Activated CD4-positive, alpha-beta memory T cell treated with anti-CD3 and anti-CD28 coated beads for 36 hours (primary cell): ENCODE data around the gene FREM1. TPM values are rescaled to one million over a fixed set of nuclear protein-coding genes. Genes with fewer than 3 reads are reported as not detected.

Experiments used
- CTCF ChIA-PET: fragments of 350-600 bp; sonication (Branson Sonifier 250); formaldehyde crosslinking; loops from one replicate; lab custom pipeline; 2021; ENCODE audit warnings: antibody characterized with exemption, inconsistent platforms; lab: Charles Lee
- POLR2A ChIA-PET: fragments of 350-600 bp; sonication (Branson Sonifier 250); formaldehyde crosslinking; loops from one replicate; lab custom pipeline; 2021; ENCODE audit warnings: antibody characterized with exemption; lab: Charles Lee
- DNase-seq: peaks from one replicate; pipeline ENCODE4 v3.0.0-alpha.2; 2020
- H3K27ac Mint-ChIP-seq: one replicate; pipeline ENCODE4 v1.8.0; 2021; ENCODE audit warnings: mixed read lengths
- H3K27me3 Mint-ChIP-seq: one replicate; pipeline ENCODE4 v1.8.0; 2021; ENCODE audit warnings: mixed read lengths
- H3K36me3 Mint-ChIP-seq: one replicate; pipeline ENCODE4 v1.8.0; 2021; ENCODE audit warnings: mixed read lengths
- H3K4me1 Mint-ChIP-seq: one replicate; pipeline ENCODE4 v1.8.0; 2021; ENCODE audit warnings: low read depth, mixed read lengths
- H3K4me3 Mint-ChIP-seq: one replicate; pipeline ENCODE4 v1.8.0; 2021; ENCODE audit warnings: mild to moderate bottlenecking, mixed read lengths
- H3K9me3 Mint-ChIP-seq: one replicate; pipeline ENCODE4 v1.8.0; 2021; ENCODE audit warnings: mixed read lengths
- intact Hi-C: fragments of 100-400 bp; cut with micrococcal nuclease; formaldehyde crosslinking; loops from one replicate; pipeline ENCODE4 v1.15.1; 2023
- total RNA-seq, 2 experiments: library from RNA; stranded (reverse); gene quantifications; one replicate each; pipeline ENCODE4 v1.2.3, GENCODE V29; 2021

Gene FREM1, protein sequence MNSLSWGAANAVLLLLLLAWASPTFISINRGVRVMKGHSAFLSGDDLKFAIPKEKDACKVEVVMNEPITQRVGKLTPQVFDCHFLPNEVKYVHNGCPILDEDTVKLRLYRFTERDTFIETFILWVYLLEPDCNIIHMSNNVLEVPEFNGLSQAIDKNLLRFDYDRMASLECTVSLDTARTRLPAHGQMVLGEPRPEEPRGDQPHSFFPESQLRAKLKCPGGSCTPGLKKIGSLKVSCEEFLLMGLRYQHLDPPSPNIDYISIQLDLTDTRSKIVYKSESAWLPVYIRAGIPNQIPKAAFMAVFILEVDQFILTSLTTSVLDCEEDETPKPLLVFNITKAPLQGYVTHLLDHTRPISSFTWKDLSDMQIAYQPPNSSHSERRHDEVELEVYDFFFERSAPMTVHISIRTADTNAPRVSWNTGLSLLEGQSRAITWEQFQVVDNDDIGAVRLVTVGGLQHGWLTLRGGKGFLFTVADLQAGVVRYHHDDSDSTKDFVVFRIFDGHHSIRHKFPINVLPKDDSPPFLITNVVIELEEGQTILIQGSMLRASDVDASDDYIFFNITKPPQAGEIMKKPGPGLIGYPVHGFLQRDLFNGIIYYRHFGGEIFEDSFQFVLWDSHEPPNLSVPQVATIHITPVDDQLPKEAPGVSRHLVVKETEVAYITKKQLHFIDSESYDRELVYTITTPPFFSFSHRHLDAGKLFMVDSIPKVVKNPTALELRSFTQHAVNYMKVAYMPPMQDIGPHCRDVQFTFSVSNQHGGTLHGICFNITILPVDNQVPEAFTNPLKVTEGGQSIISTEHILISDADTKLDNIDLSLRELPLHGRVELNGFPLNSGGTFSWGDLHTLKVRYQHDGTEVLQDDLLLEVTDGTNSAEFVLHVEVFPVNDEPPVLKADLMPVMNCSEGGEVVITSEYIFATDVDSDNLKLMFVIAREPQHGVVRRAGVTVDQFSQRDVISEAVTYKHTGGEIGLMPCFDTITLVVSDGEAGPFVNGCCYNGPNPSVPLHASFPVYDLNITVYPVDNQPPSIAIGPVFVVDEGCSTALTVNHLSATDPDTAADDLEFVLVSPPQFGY (N-terminal part only)
- not detected for total RNA-seq

DNA sequence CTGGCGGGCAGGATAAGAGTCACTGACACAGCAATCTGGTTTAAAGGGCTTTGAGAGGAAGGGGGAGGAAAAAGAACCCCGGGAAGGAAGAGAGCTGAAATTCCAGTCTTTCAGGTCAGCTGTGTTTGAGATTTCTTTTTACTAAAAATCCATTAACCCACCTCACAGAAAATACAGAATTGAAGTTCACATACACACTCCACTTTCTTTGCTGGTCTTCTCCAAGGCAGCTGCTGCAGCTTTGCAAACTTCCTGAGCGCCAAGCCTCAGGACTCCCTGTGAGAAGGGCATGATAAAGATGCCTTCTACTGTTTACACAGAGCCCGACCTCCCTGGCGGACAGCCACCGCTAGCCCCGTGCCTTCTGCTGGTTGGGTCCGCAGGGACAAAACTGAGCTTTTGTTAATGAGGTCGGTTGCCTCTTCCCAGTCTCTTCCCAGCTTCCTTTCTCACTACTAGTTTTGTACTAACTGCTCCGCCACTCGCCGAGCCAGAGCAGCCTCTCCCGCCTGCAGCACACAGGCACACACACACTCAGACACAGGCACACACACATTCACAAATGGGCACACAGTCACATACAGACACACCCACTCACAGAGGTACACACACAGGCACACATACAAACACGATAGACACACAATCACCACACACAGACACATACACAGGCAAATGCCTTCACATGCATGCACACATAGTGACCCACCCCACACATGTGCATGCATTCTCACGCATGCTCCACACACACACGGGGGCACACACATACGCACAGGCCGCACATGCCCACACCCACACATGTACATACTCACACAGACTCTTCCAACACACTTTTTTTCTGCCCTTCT, at the start of gene FREM1:
Gene FREM1 (minus strand): TSS at position 468 of the 845 bp plus-strand sequence. CDS start 41,451 bp downstream, outside the sequence.
- H3K4me1 Mint-ChIP-seq, result no peaks in the 10 kb centered on the region
- H3K36me3 Mint-ChIP-seq, result no peaks in the 10 kb centered on the region
- no peaks in the 10 kb centered on the region for H3K27me3 Mint-ChIP-seq
- H3K27ac Mint-ChIP-seq, result no peak within 1 kb of the TSS
- H3K9me3 Mint-ChIP-seq, result no peaks in the 10 kb centered on the region
- intact Hi-C loops, result no loop called here
- ChIA-PET POLR2A (no interaction called here), CTCF (no interaction called here)
- DNase-seq, result no peak
- no peak within 1 kb of the TSS for H3K4me3 Mint-ChIP-seq

- H3K4me3 Mint-ChIP-seq, result no peak overlapping the region
- H3K4me1 Mint-ChIP-seq, result peaks cover 24% of the 10 kb centered on the region
- H3K36me3 Mint-ChIP-seq, result no peaks in the 10 kb centered on the region
- intact Hi-C loops, result loop anchor here (2.0 kb wide), 1 partner anchor 34 kb away; no protein-coding TSS in a partner anchor
- peak overlapping the region; percentile 64 for H3K27ac Mint-ChIP-seq
- H3K27me3 Mint-ChIP-seq, result no peaks in the 10 kb centered on the region
- DNase-seq, result peak; percentile 20
- POLR2A ChIA-PET, result no interaction called here
- CTCF ChIA-PET, result no interaction called here
- H3K9me3 Mint-ChIP-seq, result peaks cover 14% of the 10 kb centered on the region
Observed at GRCh38 chr9:14958989-14959388, 48.8 kb upstream of the FREM1 start.

DNA sequence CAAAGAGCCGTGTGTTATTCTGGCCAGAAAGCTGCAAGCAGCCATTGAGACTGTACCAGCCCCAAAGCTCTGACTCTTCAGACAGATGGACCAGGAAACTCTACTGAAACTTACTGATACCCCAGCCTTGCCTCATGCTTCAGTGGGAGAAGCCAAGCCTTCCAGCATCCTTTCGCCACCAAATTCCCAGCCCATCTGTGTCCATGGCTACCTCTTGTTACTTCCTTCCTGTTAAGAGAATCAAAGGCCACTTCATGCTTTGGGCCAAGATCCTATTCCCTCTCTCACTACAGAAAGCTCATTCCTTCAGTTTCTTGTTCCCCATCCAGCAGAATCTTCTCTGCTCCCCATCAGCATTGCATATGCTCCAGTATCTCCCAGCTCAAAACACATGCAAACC, 46.9 kb upstream of the FREM1 start:
- CTCF ChIA-PET, result no interaction called here
- Mint-ChIP-seq H3K36me3 (no peaks in the 10 kb centered on the region), H3K4me1 (peaks cover 24% of the 10 kb centered on the region), H3K4me3 (no peak overlapping the region), H3K9me3 (peaks cover 17% of the 10 kb centered on the region), H3K27ac (no peak overlapping the region), H3K27me3 (no peaks in the 10 kb centered on the region)
- intact Hi-C loops, result no loop called here
- POLR2A ChIA-PET, result no interaction called here
- no peak for DNase-seq

GRCh38 chr9:14956208-14956607, 46.0 kb upstream of the FREM1 start:
- no peaks in the 10 kb centered on the region for H3K27me3 Mint-ChIP-seq
- H3K27ac Mint-ChIP-seq, result no peak overlapping the region
- no peak overlapping the region for H3K4me3 Mint-ChIP-seq
- no peaks in the 10 kb centered on the region for H3K36me3 Mint-ChIP-seq
- H3K9me3 Mint-ChIP-seq, result peaks cover 17% of the 10 kb centered on the region
- ChIA-PET POLR2A (no interaction called here), CTCF (no interaction called here)
- no peak for DNase-seq
- H3K4me1 Mint-ChIP-seq, result peaks cover 17% of the 10 kb centered on the region
- intact Hi-C loops, result no loop called here

DNA sequence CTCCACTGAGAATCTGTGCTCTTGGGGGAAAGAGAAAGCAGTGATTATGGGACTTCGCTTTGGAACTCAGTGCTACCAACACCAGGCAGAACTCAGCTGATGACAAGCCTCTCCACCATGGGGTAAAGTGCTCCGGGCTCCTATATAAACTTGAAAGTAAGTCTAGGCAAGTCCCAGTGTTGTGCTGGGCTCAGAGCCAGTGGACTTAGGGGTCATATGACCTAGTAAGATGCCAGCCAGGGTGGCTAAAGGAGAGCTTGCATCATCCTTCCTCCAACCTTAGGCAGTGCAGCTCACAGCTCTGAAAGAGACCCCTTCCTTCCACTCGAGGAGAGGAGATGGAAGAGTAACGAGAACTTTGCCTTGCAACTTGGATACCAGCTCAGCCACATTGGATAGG, 35.1 kb upstream of the FREM1 start:
- Mint-ChIP-seq H3K4me3 (no peak overlapping the region), H3K9me3 (no peaks in the 10 kb centered on the region), H3K36me3 (no peaks in the 10 kb centered on the region), H3K27me3 (no peaks in the 10 kb centered on the region), H3K27ac (no peak overlapping the region), H3K4me1 (no peaks in the 10 kb centered on the region)
- no peak for DNase-seq
- CTCF ChIA-PET, result no interaction called here
- POLR2A ChIA-PET, result no interaction called here
- intact Hi-C loops, result no loop called here

GRCh38 chr9:14941501-14942405, 31.5 kb upstream of the FREM1 start:
- ChIA-PET CTCF (no interaction called here), POLR2A (no interaction called here)
- Mint-ChIP-seq H3K36me3 (no peaks in the 10 kb centered on the region), H3K27me3 (no peaks in the 10 kb centered on the region), H3K9me3 (no peaks in the 10 kb centered on the region), H3K4me3 (no peak overlapping the region), H3K4me1 (no peaks in the 10 kb centered on the region), H3K27ac (no peak overlapping the region)
- DNase-seq, result no peak
- intact Hi-C loops, result no loop called here

DNA sequence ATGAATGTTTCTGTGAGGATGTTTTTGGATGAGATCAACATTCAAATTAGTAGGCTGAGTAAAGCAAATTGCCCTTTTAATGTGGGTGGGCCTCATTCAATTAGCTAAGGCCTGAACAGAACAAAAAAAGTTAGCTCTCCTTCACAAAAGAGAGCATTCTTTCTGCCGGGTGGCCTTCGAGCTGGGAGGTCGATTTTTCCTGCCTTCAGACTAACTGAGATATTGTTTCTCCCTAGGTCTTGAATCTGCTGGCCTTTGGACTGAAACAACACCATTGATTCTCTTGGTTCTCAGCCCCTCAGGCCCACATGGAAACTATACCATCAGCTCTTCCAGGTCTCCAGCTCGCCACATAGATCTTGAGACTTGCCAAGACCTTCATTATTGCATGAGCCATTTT, 29.1 kb upstream of the FREM1 start:
- no peak overlapping the region for H3K27ac Mint-ChIP-seq
- H3K4me3 Mint-ChIP-seq, result no peak overlapping the region
- no peaks in the 10 kb centered on the region for H3K36me3 Mint-ChIP-seq
- no peak for DNase-seq
- H3K9me3 Mint-ChIP-seq, result no peaks in the 10 kb centered on the region
- H3K4me1 Mint-ChIP-seq, result no peaks in the 10 kb centered on the region
- intact Hi-C loops, result no loop called here
- ChIA-PET CTCF (no interaction called here), POLR2A (no interaction called here)
- H3K27me3 Mint-ChIP-seq, result no peaks in the 10 kb centered on the region

GRCh38 chr9:14937216-14937615, 27.0 kb upstream of the FREM1 start:
- intact Hi-C loops, result no loop called here
- ChIA-PET POLR2A (no interaction called here), CTCF (no interaction called here)
- Mint-ChIP-seq H3K36me3 (no peaks in the 10 kb centered on the region), H3K27ac (no peak overlapping the region), H3K27me3 (peaks cover 2% of the 10 kb centered on the region), H3K4me1 (no peaks in the 10 kb centered on the region), H3K9me3 (no peaks in the 10 kb centered on the region), H3K4me3 (no peak overlapping the region)
- DNase-seq, result no peak

- peaks cover 2% of the 10 kb centered on the region for H3K27me3 Mint-ChIP-seq
- no peak overlapping the region for H3K27ac Mint-ChIP-seq
- no peaks in the 10 kb centered on the region for H3K9me3 Mint-ChIP-seq
- H3K4me3 Mint-ChIP-seq, result no peak overlapping the region
- no peaks in the 10 kb centered on the region for H3K4me1 Mint-ChIP-seq
- ChIA-PET CTCF (no interaction called here), POLR2A (no interaction called here)
- intact Hi-C loops, result no loop called here
- no peaks in the 10 kb centered on the region for H3K36me3 Mint-ChIP-seq
- no peak for DNase-seq
Observed at GRCh38 chr9:14936491-14936890, 26.3 kb upstream of the FREM1 start.

DNA sequence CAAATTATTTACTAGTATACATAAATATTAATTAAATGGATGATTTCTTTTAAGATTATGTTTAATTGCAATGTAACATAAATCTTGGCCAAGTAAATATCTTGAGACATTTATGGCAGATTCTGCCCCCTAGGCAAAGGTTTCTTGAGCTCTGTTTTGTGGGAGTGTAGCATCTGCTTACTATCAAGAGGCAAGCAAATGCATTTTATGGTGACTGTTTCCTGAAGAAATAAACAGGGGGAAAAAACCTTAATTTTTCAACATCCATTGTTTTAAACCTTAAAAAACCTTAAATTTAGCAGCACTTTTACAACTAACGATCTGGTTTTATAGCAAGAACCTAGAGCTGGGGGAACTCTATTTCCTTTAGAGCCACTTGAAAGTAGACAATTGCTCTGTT, 25.7 kb upstream of the FREM1 start:
- Mint-ChIP-seq H3K9me3 (no peaks in the 10 kb centered on the region), H3K4me3 (no peak overlapping the region), H3K27ac (no peak overlapping the region), H3K36me3 (no peaks in the 10 kb centered on the region), H3K4me1 (no peaks in the 10 kb centered on the region), H3K27me3 (peaks cover 2% of the 10 kb centered on the region)
- no peak for DNase-seq
- intact Hi-C loops, result no loop called here
- ChIA-PET CTCF (no interaction called here), POLR2A (no interaction called here)

GRCh38 chr9:14935106-14935751, 25.0 kb upstream of the FREM1 start:
- Mint-ChIP-seq H3K27me3 (peaks cover 2% of the 10 kb centered on the region), H3K4me3 (no peak overlapping the region), H3K4me1 (no peaks in the 10 kb centered on the region), H3K36me3 (no peaks in the 10 kb centered on the region), H3K9me3 (no peaks in the 10 kb centered on the region), H3K27ac (no peak overlapping the region)
- POLR2A ChIA-PET, result no interaction called here
- intact Hi-C loops, result no loop called here
- DNase-seq, result no peak
- CTCF ChIA-PET, result no interaction called here
